Ishikawa (cell line): ENCODE measurements around the gene EPYC.

Experiments used
- CEBPB ChIP-seq: IDR thresholded peaks from 2 replicates; pipeline ENCODE4 v1.6.1; 2012
- CREB1 ChIP-seq: IDR thresholded peaks from 2 replicates; pipeline ENCODE4 v1.6.1; 2012; ENCODE audit warnings: low read depth
- EGR1 ChIP-seq: IDR thresholded peaks from 2 replicates; pipeline ENCODE4 v1.6.1; 2012
- EP300 ChIP-seq: IDR thresholded peaks from 2 replicates; pipeline ENCODE4 v1.6.1; 2012; ENCODE audit warnings: borderline replicate concordance
- FOXM1 ChIP-seq: IDR thresholded peaks from 2 replicates; pipeline ENCODE4 v1.6.1; 2012; ENCODE audit warnings: low read depth, borderline replicate concordance
- NFIC ChIP-seq: IDR thresholded peaks from 2 replicates; pipeline ENCODE4 v1.6.1; 2012
- RAD21 ChIP-seq: IDR thresholded peaks from 2 replicates; pipeline ENCODE4 v1.6.1; 2012; ENCODE audit warnings: low read depth
- REST ChIP-seq: IDR thresholded peaks from 2 replicates; pipeline ENCODE4 v1.6.1; 2012; ENCODE audit warnings: low read depth, mild to moderate bottlenecking
- TAF1 ChIP-seq: IDR thresholded peaks from 2 replicates; pipeline ENCODE4 v1.6.1; 2012; ENCODE audit warnings: low read depth, mild to moderate bottlenecking
- TCF12 ChIP-seq: IDR thresholded peaks from 2 replicates; pipeline ENCODE4 v1.6.1; 2012; ENCODE audit warnings: low read depth
- TEAD4 ChIP-seq: IDR thresholded peaks from 2 replicates; pipeline ENCODE4 v1.6.1; 2012
- YY1 ChIP-seq: IDR thresholded peaks from 2 replicates; pipeline ENCODE4 v1.6.1; 2012; ENCODE audit warnings: low read depth
- ZBTB7A ChIP-seq: IDR thresholded peaks from 2 replicates; pipeline ENCODE4 v1.6.1; 2012; ENCODE audit warnings: low read depth
- TF ChIP-seq, protein P1 (sequence below): IDR thresholded peaks from 2 replicates; pipeline ENCODE4 v1.6.1; 2012
- TF ChIP-seq, protein P2 (sequence below): IDR thresholded peaks from 2 replicates; pipeline ENCODE4 v1.6.1; 2012

EPYC gene

DNA sequence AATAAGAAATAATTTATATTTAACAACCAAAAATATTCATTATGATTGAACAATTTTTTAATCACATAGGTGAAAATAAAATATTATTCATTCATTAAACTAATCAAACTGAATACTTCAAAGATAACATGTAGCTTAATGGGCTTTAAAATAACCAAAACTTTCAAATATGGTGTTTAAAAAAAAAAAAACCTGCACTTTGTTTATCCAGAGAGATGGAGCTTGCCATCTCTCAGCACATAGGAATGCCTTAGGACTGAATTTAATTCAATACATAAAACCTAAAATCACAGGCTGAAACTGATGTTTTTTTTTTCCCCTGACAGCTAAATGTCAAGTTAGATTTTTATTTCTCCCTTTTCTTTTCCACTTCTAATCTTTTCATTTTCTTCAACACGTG is 35.4 kb downstream of the EPYC start:
- TF ChIP-seq CEBPB: no peak
- TF ChIP-seq YY1: no peak
- no peak for TF ChIP-seq NFIC
- TF ChIP-seq, protein P1, sequence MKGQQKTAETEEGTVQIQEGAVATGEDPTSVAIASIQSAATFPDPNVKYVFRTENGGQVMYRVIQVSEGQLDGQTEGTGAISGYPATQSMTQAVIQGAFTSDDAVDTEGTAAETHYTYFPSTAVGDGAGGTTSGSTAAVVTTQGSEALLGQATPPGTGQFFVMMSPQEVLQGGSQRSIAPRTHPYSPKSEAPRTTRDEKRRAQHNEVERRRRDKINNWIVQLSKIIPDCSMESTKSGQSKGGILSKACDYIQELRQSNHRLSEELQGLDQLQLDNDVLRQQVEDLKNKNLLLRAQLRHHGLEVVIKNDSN: no peak

DNA sequence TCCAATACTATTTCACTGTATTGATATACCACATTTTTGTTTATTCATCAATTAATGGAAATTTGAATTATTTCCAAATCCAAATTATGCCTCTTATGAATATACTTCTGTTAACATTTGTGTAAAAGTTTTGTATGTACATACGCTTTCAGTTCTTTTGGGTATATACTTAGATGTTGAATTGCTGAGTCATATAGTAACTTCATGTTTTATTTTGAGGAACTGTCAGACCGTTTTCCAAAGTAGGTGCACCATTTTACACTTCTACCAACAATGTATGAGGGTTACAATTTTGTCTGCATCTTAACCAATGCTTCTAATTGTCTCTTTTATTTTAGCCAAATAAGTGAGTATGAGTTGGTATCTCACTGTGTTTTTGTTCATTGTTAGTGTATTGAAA is 39.6 kb downstream of the EPYC start:
- TF ChIP-seq ZBTB7A (no peak), TEAD4 (no peak), NFIC (no peak), YY1 (no peak), FOXM1 (no peak), CEBPB (no peak), CREB1 (no peak)

- TF ChIP-seq TCF12 (no peak), CEBPB (no peak), ZBTB7A (no peak), YY1 (no peak), TEAD4 (no peak), FOXM1 (no peak), TAF1 (no peak), EGR1 (no peak), CREB1 (no peak), REST (no peak), EP300 (no peak), RAD21 (no peak), NFIC (no peak)
- TF ChIP-seq, protein P2, sequence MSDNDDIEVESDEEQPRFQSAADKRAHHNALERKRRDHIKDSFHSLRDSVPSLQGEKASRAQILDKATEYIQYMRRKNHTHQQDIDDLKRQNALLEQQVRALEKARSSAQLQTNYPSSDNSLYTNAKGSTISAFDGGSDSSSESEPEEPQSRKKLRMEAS: no peak
- TF ChIP-seq, protein P1: no peak
Observed at GRCh38 chr12:90964616-90965015, 40.2 kb downstream of the EPYC start.

DNA sequence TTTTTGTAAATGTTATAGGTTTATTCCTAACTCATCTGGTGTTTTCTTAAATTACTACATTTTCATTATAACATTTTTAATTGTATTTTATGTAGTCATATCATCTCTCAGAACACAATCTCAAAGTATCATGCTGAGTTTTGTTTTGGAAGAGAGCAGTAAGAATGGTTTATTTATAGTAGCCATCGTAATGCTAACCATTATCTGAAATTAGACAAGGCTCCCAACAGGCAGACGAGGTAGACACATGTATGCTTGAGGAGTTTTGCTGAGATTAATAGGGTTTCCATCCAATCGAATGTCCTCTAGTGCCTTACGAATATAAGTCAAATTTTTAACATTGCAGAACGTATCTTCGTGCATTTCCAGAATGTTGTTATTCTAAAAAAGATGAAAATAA is 40.8 kb downstream of the EPYC start:
- TF ChIP-seq TCF12 (no peak), CEBPB (no peak), RAD21 (no peak), REST (no peak), TAF1 (no peak), EP300 (no peak), ZBTB7A (no peak), YY1 (no peak), NFIC (no peak), TEAD4 (no peak), CREB1 (no peak), EGR1 (no peak), FOXM1 (no peak)
- TF ChIP-seq, protein P1: no peak
- TF ChIP-seq, protein P2: no peak

GRCh38 chr12:90961154-90961553 is 43.6 kb downstream of the EPYC start:
- TF ChIP-seq ZBTB7A (no peak), TEAD4 (no peak), CREB1 (no peak), TAF1 (no peak), REST (no peak), EP300 (no peak), NFIC (no peak), YY1 (no peak), FOXM1 (no peak), RAD21 (no peak), EGR1 (no peak), TCF12 (no peak), CEBPB (no peak)
- TF ChIP-seq, protein P2: no peak
- TF ChIP-seq, protein P1: no peak
